Activated naive CD8-positive, alpha-beta T cell (primary cell): ENCODE data around the gene MYL7.

Source experiments
- H3K27ac Mint-ChIP-seq: one replicate; pipeline ENCODE4 v1.8.0; 2021; ENCODE audit warnings: mixed read lengths
- H3K27me3 Mint-ChIP-seq: one replicate; pipeline ENCODE4 v1.8.0; 2021; ENCODE audit warnings: mixed read lengths
- H3K36me3 Mint-ChIP-seq: one replicate; pipeline ENCODE4 v1.8.0; 2021; ENCODE audit warnings: mixed read lengths
- H3K4me1 Mint-ChIP-seq: one replicate; pipeline ENCODE4 v1.8.0; 2021; ENCODE audit warnings: low read depth, mixed read lengths
- H3K4me3 Mint-ChIP-seq: one replicate; pipeline ENCODE4 v1.8.0; 2021; ENCODE audit warnings: mild to moderate bottlenecking, mixed read lengths
- H3K9me3 Mint-ChIP-seq: one replicate; pipeline ENCODE4 v1.8.0; 2021; ENCODE audit warnings: low read depth, mixed read lengths

Gene MYL7

GRCh38 chr7:44107961-44108767, 33.0 kb downstream of the MYL7 start:
- Mint-ChIP-seq H3K4me1 (peaks cover 14% of the 10 kb centered on the region), H3K9me3 (no peaks in the 10 kb centered on the region), H3K27ac (no peak overlapping the region), H3K36me3 (no peaks in the 10 kb centered on the region), H3K27me3 (no peaks in the 10 kb centered on the region), H3K4me3 (no peak overlapping the region)

GRCh38 chr7:44107116-44107960, 33.8 kb downstream of the MYL7 start:
- Mint-ChIP-seq H3K27ac (no peak overlapping the region), H3K9me3 (no peaks in the 10 kb centered on the region), H3K4me1 (peaks cover 14% of the 10 kb centered on the region), H3K4me3 (no peak overlapping the region), H3K27me3 (no peaks in the 10 kb centered on the region), H3K36me3 (no peaks in the 10 kb centered on the region)

GRCh38 chr7:44106311-44107065, 34.6 kb downstream of the MYL7 start:
- H3K9me3 Mint-ChIP-seq: no peaks in the 10 kb centered on the region
- H3K27ac Mint-ChIP-seq: peak overlapping the region; percentile 46
- peaks cover 14% of the 10 kb centered on the region for H3K4me1 Mint-ChIP-seq
- H3K27me3 Mint-ChIP-seq: no peaks in the 10 kb centered on the region
- H3K36me3 Mint-ChIP-seq: no peaks in the 10 kb centered on the region
- H3K4me3 Mint-ChIP-seq: peak overlapping the region; percentile 89

GRCh38 chr7:44105832-44106231, 35.3 kb downstream of the MYL7 start:
- H3K4me1 Mint-ChIP-seq: peaks cover 14% of the 10 kb centered on the region
- peak overlapping the region; percentile 86 for H3K27ac Mint-ChIP-seq
- H3K36me3 Mint-ChIP-seq: no peaks in the 10 kb centered on the region
- no peaks in the 10 kb centered on the region for H3K9me3 Mint-ChIP-seq
- no peaks in the 10 kb centered on the region for H3K27me3 Mint-ChIP-seq
- peak overlapping the region; percentile 89 for H3K4me3 Mint-ChIP-seq

GRCh38 chr7:44104860-44105771, 36.0 kb downstream of the MYL7 start:
- peak overlapping the region; percentile 89 for H3K4me3 Mint-ChIP-seq
- no peaks in the 10 kb centered on the region for H3K9me3 Mint-ChIP-seq
- H3K4me1 Mint-ChIP-seq: peaks cover 14% of the 10 kb centered on the region
- no peaks in the 10 kb centered on the region for H3K27me3 Mint-ChIP-seq
- no peaks in the 10 kb centered on the region for H3K36me3 Mint-ChIP-seq
- H3K27ac Mint-ChIP-seq: peak overlapping the region; percentile 86

DNA sequence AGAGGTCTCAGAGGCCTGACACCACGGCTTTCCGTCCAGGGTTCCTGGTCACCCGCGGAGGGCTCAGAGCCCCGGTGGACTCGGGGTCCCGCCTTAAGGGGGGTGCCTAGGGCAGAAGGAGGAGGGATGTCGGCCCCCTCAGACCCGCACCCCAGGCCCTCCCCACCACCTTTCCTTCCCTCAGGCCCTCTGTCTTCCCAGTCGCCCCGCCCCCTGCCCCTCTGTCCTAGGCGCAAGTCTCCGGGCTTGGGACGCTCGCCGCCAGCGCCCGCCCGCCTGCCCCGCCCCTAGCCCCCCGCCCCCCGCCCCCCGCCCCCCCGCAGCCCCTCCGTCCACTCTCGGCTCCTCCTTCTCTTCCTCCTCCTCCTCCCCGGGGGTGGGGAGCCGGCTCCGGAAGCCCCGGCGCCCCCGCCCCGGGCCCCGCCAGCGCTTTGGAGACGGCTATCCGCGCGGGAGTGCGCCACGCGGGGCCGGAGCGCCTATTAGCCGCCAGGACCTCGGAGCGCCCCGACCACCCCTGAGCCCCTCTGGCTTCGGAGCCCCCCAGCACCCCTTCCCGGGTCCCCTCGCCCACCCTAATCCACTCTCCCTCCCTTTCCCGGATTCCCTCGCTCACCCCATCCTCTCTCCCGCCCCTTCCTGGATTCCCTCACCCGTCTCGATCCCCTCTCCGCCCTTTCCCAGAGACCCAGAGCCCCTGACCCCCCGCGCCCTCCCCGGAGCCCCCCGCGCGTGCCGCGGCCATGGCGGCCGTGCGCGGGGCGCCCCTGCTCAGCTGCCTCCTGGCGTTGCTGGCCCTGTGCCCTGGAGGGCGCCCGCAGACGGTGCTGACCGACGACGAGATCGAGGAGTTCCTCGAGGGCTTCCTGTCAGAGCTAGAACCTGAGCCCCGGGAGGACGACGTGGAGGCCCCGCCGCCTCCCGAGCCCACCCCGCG, 36.9 kb downstream of the MYL7 start, which contains the start of gene AEBP1:
Gene AEBP1 (plus strand): TSS at position 423 of the 937 bp plus-strand sequence. CDS start 321 bp downstream, at position 744.
- H3K9me3 Mint-ChIP-seq: no peaks in the 10 kb centered on the region
- peak within 1 kb of the TSS; percentile 86 for H3K27ac Mint-ChIP-seq
- H3K4me1 Mint-ChIP-seq: peaks cover 16% of the 10 kb centered on the region
- no peaks in the 10 kb centered on the region for H3K36me3 Mint-ChIP-seq
- H3K4me3 Mint-ChIP-seq: peak within 1 kb of the TSS; percentile 89
- no peaks in the 10 kb centered on the region for H3K27me3 Mint-ChIP-seq

DNA sequence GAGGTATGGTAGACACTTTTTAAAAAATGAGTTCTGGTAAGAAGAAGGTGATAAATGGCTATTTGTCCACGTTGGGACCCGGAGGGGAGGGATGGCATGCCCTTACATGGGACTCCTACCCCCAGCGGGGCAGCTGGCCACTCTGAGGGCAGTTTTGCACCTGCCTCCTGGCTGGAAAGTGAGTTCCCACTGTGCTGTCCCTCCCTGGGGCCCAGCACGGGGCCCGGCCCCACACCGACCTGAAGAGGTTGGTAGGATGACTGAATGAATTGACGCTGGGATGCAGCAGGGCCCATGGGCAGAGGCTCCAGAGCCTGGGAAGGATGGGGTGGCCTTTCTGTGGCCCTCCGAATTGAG, 37.6 kb downstream of the MYL7 start:
- peaks cover 16% of the 10 kb centered on the region for H3K4me1 Mint-ChIP-seq
- H3K4me3 Mint-ChIP-seq: peak overlapping the region; percentile 71
- no peaks in the 10 kb centered on the region for H3K9me3 Mint-ChIP-seq
- no peaks in the 10 kb centered on the region for H3K36me3 Mint-ChIP-seq
- peak overlapping the region; percentile 74 for H3K27ac Mint-ChIP-seq
- H3K27me3 Mint-ChIP-seq: no peaks in the 10 kb centered on the region

GRCh38 chr7:44102846-44103565, 38.1 kb downstream of the MYL7 start:
- peaks cover 16% of the 10 kb centered on the region for H3K4me1 Mint-ChIP-seq
- H3K27ac Mint-ChIP-seq: peak overlapping the region; percentile 74
- H3K36me3 Mint-ChIP-seq: no peaks in the 10 kb centered on the region
- H3K9me3 Mint-ChIP-seq: no peaks in the 10 kb centered on the region
- H3K27me3 Mint-ChIP-seq: no peaks in the 10 kb centered on the region
- H3K4me3 Mint-ChIP-seq: peak overlapping the region; percentile 71

DNA sequence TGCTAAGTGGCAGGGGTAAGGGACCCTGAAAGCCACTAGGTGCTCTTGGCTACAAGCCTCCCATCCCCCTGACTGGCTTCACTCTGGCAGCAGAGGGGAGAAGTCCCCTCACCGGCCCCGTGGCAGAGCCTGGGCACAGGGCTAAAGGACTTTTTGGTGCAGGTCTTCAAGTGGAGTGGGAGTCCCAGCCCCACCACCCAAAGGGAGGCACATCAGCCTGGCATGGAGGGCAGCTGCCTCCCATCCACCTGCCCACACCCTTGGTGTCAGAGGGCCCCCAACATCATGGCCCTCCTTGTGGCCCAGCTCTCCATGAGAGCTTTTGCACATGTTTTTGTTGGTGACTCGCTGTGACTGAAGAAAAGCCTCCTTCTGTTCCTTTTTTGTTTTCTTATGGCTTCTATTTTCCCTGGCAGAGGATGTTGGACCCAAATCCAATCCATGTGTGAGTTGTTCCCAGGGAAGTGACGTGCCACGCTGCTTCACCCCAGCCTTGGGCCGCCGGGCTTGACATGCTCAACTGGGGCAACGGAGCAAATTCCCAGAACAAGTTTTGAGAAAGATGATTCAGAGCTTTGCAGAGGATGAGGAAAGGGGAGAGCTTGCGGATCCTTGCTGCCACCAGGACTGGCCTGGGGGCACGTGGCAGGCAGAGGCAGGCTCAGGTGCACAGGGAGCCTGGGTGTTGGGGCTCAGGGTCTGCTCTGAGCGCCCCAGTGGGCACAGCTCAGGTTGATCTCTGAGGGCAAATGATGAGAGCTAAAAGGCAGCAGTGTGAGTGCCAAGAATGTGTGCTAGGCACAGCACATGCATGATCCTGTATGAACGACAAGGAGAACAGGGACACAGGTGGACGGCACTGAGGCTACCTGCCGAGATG, 38.9 kb downstream of the MYL7 start:
- H3K4me3 Mint-ChIP-seq: peak overlapping the region; percentile 30
- H3K36me3 Mint-ChIP-seq: no peaks in the 10 kb centered on the region
- no peaks in the 10 kb centered on the region for H3K9me3 Mint-ChIP-seq
- H3K27me3 Mint-ChIP-seq: no peaks in the 10 kb centered on the region
- H3K4me1 Mint-ChIP-seq: peaks cover 22% of the 10 kb centered on the region
- peak overlapping the region; percentile 37 for H3K27ac Mint-ChIP-seq

DNA sequence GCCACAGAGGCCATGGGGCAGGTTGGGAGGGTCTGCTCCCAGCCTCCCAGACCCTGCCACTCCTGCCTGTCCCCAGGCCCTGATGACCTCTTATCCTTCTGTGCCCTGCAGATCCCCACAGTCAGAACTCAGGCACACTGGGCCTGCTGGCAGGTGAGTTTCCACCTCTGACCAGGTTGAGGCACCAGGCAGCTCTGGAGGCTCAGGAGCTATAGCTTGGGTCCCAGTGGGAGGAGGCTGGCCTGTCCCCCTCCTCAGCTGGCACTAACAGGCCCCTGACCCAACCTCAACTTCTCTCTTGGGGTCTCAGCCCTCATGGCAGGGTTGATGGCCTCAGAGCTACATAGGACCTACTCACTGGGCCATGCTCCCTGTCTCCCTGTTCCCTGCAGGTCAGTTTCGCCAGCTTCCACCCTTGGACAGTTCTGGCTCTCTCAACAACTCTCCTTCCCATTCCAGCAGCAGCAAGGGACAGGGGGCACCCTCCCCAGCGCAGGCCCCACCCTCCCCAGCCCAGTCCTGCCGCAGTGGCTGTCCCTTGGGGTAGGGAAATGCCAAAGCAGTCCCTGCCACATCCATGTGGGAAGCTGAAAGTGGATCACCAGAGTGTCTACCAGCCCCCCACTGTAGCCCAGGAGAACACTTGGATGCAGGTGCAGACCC, 39.7 kb downstream of the MYL7 start:
- Mint-ChIP-seq H3K9me3 (no peaks in the 10 kb centered on the region), H3K27ac (no peak overlapping the region), H3K36me3 (no peaks in the 10 kb centered on the region), H3K4me1 (peaks cover 28% of the 10 kb centered on the region), H3K4me3 (no peak overlapping the region), H3K27me3 (no peaks in the 10 kb centered on the region)

DNA sequence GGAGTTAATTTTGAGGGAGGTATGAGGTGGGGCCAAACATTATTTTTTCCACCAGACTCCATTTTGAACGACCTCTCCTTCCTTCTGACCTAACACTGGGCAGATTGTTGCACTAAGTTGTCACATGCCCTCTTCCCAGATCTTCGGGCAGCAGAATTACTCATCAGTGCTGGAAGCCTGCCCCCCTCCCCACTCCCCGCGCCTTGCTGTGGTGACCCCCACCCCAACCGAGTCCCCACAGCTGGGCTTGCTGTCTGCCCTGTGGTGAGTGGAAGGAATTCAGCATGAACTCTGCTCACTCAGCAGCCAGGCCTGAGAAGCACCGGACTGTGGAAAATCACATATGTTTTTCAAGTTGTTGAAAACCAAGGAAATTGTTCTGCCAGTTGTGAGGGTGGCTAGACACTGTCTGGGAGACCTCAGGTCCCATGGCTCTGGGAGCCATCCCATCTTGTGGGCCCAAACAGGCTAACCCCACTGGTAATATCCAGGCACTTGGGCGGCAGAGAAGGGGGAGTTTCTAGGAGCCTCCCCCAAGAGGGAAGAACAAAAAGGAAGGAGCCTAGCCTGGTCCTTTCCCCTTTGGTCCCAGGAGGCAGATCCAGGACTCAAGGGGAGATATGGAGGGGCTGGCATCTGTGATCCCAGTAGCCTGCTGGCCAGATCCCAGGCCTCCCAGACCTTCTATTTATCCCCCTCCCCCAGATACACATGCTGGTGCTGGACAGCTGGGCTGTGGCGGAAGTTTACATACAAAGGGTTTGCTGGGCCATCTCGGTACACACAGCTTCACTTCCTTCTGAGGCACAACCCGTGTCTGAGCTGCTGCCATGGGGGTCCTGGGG, 40.5 kb downstream of the MYL7 start:
- no peaks in the 10 kb centered on the region for H3K27me3 Mint-ChIP-seq
- H3K27ac Mint-ChIP-seq: no peak overlapping the region
- no peak overlapping the region for H3K4me3 Mint-ChIP-seq
- no peaks in the 10 kb centered on the region for H3K36me3 Mint-ChIP-seq
- no peaks in the 10 kb centered on the region for H3K9me3 Mint-ChIP-seq
- H3K4me1 Mint-ChIP-seq: peaks cover 21% of the 10 kb centered on the region
